Ovary (tissue), 3 donors: ENCODE data around the gene TYW5.

ENCODE experiments used
- EP300 ChIP-seq: sonication (generic); formaldehyde crosslinking; IDR thresholded peaks from one replicate; pipeline ENCODE4 v1.6.1; 2017; ENCODE audit warnings: antibody characterized with exemption
- POLR2A ChIP-seq: fragments of 450-650 bp; IDR thresholded peaks from one replicate; pipeline ENCODE4 v1.6.1; 2017; ENCODE audit warnings: antibody characterized with exemption, mild to moderate bottlenecking, moderate library complexity
- TF ChIP-seq, protein P1 (sequence below), 3 donors: fragments of 450-650 bp in 2 of 3; fragments of 200-600 bp in 1 of 3; IDR thresholded peaks; one replicate each; pipeline versions ENCODE4 v1.5.1 to v1.8.0; 2016 to 2022; ENCODE audit warnings: antibody characterized with exemption in 3 of 3, mild to moderate bottlenecking in 1 of 3
- donor health status: DM: no; HTN: no; CAD: no.

DNA sequence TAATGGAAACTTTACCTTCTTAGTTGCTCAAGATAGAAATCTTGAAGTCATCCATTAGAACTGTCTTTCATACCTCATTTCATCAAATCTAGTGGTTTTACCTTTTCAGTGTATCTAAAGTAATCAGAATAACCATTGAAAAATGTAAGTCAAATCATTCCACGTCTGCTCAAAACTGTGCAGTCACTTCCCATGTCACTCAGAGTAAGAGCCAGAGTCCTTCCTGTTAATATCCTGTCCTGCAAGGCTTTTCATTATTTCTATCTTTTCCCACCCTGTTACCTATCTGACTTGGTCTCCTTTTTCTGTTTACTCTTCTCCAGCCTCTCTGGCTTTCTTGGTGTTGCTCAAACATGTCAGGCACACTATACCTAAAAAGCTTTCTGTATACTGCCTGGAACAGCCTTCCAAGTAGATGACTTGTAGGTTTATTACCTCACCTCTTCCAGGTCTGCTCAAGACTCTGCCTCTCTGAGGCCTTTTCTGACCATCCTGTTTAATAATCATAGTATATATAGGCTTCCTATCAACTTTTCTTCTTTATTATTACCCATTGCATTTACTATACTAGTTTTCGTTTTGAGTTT, 40.8 kb downstream of the TYW5 start:
- TF ChIP-seq, protein P1, sequence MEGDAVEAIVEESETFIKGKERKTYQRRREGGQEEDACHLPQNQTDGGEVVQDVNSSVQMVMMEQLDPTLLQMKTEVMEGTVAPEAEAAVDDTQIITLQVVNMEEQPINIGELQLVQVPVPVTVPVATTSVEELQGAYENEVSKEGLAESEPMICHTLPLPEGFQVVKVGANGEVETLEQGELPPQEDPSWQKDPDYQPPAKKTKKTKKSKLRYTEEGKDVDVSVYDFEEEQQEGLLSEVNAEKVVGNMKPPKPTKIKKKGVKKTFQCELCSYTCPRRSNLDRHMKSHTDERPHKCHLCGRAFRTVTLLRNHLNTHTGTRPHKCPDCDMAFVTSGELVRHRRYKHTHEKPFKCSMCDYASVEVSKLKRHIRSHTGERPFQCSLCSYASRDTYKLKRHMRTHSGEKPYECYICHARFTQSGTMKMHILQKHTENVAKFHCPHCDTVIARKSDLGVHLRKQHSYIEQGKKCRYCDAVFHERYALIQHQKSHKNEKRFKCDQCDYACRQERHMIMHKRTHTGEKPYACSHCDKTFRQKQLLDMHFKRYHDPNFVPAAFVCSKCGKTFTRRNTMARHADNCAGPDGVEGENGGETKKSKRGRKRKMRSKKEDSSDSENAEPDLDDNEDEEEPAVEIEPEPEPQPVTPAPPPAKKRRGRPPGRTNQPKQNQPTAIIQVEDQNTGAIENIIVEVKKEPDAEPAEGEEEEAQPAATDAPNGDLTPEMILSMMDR (IDR thresholded peaks at IDR 0.05) = no peak
- no peak for TF ChIP-seq EP300
- no peak for TF ChIP-seq POLR2A
